DMS53 treated with DMSO at 0.1 percent for 48 hours (cell line): ENCODE results near the gene CEACAM4.

Experiments
- DNase-seq: peaks from one replicate; lab custom pipeline; 2025; ENCODE audit not compliant: unreplicated experiment; lab: John Stamatoyannopoulos, UW

Gene CEACAM4

GRCh38 chr19:41617941-41618730, 8.7 kb downstream of the CEACAM4 start:
- DNase-seq = no peak

- DNase-seq = no peak
These were observed 9.9 kb downstream of the CEACAM4 start for GRCh38 chr19:41616792-41617621.

GRCh38 chr19:41615207-41615606, 11.7 kb downstream of the CEACAM4 start:
- DNase-seq = no peak

- DNase-seq = no peak
These were observed 14.4 kb downstream of the CEACAM4 start for GRCh38 chr19:41612483-41612882.

GRCh38 chr19:41610789-41611188, 16.1 kb downstream of the CEACAM4 start:
- no peak for DNase-seq

GRCh38 chr19:41607668-41608067, 19.2 kb downstream of the CEACAM4 start:
- DNase-seq = no peak

GRCh38 chr19:41606215-41606837, 20.5 kb downstream of the CEACAM4 start:
- no peak for DNase-seq

GRCh38 chr19:41604831-41605230, 22.0 kb downstream of the CEACAM4 start:
- DNase-seq = no peak

- no peak for DNase-seq
These were observed 25.1 kb downstream of the CEACAM4 start for GRCh38 chr19:41601771-41602170.

GRCh38 chr19:41599175-41599966, 27.5 kb downstream of the CEACAM4 start:
- DNase-seq = no peak

- peak; percentile 36 for DNase-seq
These were observed 29.3 kb downstream of the CEACAM4 start for GRCh38 chr19:41597600-41598041.

- DNase-seq = no peak
These were observed 31.0 kb downstream of the CEACAM4 start for GRCh38 chr19:41595890-41596280.

GRCh38 chr19:41595258-41595889, 31.5 kb downstream of the CEACAM4 start:
- DNase-seq = peak; percentile 77

- no peak for DNase-seq
These were observed 34.8 kb downstream of the CEACAM4 start for GRCh38 chr19:41591951-41592562.

- no peak for DNase-seq
These were observed 35.9 kb downstream of the CEACAM4 start for GRCh38 chr19:41590936-41591335.

GRCh38 chr19:41589371-41589770, 37.5 kb downstream of the CEACAM4 start:
- DNase-seq = no peak

- DNase-seq = peak; percentile 3
These were observed 38.2 kb downstream of the CEACAM4 start for GRCh38 chr19:41588497-41589209.

- DNase-seq = no peak
These were observed 39.0 kb downstream of the CEACAM4 start for GRCh38 chr19:41587838-41588210.

- no peak for DNase-seq
These were observed 39.6 kb downstream of the CEACAM4 start for GRCh38 chr19:41587101-41587837.
